ENCODE data around the gene ZFTA. TPM values are rescaled to one million over a fixed set of nuclear protein-coding genes. Genes with fewer than 3 reads are reported as not detected.
"Not testable (repeated sequence)": the region's sequence is repeated elsewhere in the genome, so short reads cannot be mapped to it uniquely, and the experiment has no call there.

The ZFTA gene
- polyA plus RNA-seq, 10 donors: 20.0 to 31.0 (median 26.5) TPM

DNA sequence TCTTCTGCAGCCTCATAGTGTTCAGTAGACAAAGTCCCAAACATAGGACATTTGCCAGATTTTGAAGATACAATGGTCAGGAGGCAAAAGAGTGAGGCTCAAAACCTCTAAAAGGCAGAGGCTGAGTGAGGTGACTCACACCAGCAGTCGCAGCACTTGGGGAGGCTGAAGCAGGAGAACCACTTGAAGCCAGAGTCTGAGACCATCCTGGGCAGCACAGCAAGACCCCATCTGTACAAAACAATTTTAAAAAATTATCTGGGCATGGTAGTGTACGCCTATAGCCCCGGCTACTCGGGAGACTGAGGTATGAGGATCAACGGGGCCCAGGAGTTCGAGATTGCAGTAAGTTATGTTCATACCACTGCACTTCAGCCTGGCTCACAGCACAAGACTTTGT lies 14.2 kb upstream of the ZFTA start:
- DNase-seq: no peak

DNA sequence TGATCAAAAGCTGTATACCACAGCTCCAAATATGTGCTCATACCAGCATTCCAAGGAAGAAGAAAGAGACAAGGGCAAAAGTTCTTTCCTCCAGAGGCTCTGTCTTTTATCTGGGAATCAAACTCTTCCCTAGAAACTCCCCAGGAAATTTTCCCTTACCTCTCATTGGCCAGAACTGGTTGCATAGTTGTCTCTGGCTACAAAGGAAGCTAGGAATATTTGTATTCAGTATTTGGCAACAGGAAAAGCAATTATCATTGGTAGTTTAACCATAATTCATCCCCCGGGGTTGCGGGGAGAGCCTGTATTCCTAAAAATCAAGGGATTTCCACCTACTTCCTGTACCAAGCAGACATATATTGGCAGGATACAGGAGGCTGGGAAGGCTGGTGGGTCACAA lies 10.5 kb upstream of the ZFTA start:
- no peak for DNase-seq

DNA sequence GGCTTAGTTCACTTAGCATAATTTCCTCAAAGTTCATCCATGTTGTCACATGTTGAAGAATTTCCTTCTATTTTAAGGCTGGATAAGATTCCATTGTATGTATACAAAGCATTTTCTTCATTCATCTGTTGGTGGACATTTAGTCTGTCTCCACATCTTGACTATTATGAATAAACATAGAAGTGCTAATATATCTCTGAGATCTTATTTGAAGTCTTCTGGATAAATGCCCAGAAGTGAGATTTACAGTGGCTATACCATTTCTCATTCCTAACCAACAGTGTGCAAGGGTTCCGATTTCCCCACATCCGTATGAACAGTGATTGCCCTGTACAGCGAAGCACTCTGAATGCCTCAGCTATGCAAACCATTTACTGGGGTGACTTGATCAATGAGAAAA lies 6.6 kb upstream of the ZFTA start:
- DNase-seq: no peak

DNA sequence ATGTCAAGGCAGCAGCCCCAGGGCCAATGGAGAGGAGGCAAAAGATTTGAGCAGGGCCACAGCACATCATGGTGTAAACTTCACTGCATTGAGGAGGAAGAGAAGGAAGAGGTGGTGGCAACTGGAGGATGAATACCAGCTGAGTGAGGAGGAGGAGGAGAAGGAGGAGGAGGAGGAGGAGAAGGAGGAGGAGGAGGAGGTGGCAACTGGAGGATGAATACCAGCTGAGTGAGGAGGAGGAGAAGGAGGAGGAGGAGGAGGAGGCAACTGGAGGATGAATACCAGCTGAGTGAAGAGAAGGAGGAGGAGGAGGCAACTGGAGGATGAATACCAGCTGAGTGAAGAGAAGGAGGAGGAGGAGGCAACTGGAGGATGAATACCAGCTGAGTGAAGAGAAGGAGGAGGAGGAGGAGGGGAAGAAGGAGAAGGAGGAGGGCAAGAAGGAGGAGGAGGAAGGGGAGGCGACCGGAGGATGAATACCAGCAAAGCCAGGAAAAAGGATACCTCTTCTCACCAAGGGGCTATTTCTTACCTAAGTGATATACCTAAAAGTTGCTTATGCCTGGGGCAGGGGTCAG lies 3.3 kb upstream of the ZFTA start:
- not testable (repeated sequence) for DNase-seq

DNA sequence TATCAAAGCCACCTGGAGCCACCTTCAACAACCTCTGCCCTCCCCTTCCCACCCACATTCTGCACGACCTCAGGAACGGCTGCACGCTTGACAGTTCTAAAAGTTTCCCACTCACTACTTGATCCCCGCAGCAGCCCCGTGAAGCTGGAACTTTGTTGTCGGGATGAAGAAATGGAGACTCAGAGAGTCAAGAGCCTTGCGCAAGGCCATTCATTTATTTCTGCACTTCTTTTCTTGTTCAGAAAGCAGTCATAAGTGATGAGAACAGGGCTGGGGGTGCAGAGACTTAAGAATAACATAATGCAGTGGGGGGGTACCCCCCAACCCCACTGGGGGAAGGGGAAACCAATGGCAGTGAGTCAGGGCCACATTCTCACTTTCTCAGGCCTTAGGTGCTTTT lies 2.2 kb upstream of the ZFTA start:
- DNase-seq: peak in 1 of 3 donors; percentile 7

DNA sequence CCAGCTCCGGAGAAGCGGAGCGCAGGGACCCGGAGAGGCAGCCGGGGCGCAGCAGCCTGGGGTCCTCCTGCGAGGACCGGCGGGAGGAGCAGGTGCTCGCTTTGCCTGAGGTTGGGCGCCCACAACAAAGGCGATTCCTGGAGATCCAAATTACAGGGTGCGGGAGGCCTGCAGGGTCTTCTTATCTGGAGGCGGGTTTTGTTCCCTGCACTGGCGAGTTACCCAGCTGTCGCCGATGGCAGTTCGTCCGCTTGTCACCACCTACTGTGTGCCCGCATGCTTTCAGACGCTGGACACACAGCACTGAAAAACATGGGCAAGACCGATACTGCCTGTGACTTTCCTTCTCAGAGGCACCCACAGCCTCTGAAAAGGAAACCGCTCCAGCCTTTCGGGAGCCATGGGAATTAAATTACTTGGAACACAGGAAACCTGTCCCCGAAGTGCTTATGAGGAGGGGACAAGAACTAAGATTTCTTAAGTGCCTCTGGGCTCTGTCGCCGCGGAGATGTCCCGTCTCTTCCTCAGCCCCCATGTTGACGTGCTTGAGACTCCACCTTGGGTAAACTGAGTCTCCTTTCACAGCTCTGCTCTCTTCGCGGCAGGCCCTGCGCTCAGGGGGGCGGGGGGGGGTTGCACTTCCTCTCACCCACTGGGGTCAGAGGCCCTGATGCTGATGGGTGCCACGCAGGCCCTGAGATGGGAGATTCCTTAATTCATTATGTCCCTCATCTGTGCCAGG lies 1.3 kb upstream of the ZFTA start:
- peak in 1 of 3 donors; percentile 56 for DNase-seq

DNA sequence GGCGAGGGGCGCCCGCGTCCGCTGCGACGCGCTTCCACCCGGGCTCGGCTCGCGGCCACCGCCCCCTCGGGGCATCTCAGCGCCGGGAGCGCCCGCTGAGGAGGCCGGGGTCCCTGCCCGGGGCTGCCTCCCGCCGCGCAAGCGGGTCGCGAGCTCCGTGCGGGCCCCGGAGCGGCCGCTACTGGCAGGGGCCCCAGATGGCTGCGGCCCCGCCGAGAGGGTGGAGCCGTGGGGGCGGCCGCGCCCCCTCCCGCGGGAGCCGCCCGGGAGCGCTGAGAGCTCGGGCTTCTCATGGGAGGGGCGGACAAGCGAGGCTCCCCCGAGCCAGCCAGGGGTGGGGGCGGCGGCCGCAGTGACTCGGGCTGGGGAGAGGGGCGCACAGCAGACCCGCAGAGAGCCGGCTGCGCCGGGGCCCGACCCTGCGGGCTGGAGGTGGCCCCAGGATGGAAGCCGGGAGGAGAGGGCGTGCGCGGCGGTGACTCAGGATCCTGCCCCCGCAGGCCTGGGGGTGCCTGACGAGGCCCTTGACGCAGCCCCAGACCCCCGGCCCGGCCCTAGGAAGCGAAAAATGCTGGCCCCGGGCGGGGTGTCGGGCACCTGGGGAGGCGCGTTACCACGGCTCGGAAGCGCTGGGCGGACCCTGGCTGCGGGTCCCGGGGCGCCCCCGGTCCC lies 603 bp upstream of the ZFTA start:
- peak in 1 of 3 donors; percentile 60 for DNase-seq

DNA sequence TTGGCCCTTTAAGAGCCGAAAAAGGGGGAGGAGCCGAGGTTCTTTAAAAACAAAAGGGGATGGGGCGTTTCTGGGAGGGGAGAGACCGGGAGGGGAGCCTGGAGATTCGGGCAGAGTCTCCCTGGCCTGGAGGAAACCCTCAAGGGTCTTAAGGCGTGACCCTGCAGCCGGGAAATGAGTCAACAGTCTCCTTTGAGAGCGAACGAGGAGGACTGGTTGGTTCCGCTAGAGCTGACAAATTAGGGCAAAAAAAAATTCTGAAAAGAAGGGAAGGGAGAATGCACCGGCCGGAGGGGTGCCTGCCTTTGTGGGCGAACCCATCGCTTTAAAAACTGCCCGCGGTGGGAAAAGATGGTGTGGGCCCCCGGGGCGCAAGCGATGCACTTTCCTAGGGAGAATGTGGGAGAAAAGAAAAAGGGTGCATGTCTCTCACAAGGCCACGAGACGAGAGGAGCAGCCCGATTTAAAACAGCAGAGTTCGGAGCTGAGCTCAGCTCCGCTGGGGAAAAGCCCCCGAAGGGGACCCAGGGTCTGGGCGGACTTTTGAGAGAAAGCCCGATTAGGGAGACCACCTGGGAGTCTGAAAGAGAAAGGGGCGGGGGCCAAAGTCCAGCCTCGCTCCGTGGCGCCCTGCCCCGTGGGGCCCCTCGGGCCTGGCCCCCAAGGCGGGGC lies 874 bp downstream of the ZFTA start:
- DNase-seq: peak; percentile 66 to 91 (median 83)

DNA sequence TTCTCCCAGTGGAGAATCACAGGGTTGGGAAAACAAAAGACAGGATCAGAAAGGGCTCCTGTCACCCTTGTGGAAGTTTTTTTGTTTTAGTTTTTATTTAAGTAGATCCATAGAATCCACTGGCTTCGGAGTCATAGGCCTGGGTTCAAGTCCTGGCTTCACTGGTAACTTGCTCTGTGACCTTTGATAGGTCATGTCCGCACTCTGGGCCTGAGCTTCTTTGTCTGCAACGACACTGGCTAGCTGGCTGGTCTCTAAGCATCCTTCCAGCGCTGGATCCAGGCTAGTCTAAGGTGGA lies 1.4 kb downstream of the ZFTA start:
- DNase-seq: no peak

DNA sequence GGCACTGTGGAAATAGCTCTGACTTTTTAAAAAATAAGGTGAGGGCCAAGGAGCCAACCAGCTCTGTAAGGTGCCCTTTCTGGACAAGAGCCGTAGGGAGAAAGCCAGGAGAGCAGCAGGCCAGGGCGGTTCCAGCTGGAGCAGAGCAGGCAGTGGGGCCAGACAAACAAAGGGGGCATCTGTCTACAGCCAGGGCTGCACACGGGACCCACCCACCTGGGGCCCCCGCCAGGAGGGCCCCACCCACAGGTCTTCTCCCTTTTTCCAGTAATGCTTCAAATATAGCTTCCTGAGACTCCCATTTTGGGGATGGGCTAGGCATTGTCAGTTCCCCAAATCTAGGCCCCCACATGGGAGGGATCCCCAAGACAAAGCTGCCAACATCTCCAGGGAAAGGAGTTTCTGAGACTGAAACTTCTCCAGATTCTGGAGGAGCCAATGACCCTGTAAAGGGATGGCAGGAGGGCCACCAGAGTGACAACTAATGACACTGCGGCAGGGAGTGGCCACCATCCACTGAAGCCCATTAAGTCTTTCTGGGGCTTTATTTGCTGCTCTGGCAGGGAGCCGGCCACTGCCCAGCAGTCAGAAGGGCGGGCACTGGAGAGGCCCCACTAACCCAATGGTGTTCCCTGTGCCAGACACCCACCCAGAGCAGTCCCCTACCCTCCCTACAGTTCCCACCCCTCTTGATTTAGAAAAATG lies 1.9 kb downstream of the ZFTA start:
- DNase-seq: no peak

DNA sequence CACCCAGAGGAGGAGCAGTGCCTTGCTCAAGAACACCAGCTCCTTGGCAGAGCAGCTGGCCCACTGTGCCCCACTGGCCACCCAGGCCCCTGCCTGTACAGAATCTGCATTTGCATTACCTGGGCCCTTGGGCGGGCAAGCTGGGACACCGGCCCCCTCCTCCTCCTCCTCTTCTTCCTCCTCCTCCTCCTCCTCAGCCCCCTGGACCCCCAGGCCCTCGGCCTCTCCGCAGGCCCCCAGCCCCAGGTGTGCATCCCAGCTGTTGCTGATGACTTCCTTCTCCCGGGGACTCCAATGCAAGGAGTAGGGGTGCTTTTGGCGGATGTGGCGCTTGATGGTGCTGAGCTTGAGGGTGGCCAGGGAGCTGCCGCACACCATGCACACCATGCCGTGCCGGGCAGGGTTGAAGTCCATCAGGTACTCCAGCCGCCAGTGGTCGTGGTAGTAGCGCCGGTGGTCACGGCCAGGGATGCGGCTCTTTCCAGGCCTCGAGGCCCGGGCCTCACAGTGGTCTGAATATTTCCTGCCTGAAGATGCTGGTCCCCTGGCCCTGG lies 2.8 kb downstream of the ZFTA start:
- peak in 1 of 3 donors; percentile 30 for DNase-seq

DNA sequence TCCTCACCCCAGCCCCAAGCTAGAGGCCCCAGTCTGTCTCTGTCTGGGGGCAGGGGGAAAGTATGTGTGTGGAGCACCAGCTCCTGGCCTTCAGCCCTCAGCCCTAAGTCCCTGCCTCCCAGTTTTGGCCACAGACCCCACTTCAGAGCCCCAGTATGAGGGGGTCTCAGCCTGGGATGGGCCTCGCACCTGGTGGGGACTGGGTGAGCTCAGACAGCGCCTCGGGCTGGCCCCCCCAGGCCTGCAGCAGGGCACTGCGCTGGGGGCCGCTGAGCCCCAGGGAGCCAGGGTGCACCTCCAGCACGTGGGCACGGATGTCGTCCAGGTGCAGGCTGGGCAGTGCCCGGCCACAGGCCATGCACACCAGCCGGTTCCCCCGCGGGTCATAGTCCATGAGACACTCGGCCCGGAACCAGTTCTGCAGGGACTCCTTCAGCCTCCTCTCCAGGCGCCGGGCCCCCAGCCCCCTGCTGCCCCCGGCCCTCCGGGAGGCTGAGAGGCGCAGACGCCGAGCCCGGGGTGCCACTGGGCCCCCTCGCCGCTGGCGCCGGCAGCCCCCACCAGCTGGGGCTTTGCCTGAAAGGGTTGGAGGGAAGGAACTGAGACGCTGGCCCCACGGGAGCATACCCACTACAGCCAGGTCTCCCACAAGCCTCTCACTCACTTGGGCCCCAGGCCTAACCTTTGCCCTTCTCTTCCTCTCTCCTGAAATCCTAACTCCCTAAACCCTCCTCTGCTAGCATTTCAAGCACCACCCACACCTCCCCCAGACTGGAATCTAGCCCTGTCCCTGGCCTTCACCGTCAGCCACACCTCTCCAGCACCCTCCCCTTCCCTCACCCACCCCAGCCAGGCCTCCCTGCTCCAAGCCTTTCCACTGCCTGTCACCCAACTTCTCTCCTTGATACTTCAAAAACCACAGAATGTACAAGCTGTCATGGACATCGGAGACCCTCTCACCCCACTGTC lies 3.6 kb downstream of the ZFTA start:
- peak in 1 of 3 donors; percentile 50 for DNase-seq

DNA sequence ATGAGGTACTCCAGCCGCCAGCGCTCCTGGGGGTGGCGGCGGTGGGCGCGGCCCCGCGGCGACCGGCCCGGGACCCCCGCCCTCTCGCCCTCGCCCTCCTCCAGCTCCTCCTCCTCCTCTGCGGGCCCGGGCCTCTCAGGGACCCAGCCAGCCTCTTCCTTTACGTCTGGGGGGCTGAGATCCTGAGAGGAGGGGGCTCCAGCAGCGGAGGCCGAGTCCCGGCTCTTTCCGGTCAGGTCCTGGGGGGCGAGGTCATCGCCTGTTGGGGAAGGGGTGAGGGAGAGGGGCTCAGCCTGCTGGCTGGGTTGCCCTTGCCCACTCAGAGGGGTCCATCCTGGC lies 4.3 kb downstream of the ZFTA start:
- DNase-seq: no peak

DNA sequence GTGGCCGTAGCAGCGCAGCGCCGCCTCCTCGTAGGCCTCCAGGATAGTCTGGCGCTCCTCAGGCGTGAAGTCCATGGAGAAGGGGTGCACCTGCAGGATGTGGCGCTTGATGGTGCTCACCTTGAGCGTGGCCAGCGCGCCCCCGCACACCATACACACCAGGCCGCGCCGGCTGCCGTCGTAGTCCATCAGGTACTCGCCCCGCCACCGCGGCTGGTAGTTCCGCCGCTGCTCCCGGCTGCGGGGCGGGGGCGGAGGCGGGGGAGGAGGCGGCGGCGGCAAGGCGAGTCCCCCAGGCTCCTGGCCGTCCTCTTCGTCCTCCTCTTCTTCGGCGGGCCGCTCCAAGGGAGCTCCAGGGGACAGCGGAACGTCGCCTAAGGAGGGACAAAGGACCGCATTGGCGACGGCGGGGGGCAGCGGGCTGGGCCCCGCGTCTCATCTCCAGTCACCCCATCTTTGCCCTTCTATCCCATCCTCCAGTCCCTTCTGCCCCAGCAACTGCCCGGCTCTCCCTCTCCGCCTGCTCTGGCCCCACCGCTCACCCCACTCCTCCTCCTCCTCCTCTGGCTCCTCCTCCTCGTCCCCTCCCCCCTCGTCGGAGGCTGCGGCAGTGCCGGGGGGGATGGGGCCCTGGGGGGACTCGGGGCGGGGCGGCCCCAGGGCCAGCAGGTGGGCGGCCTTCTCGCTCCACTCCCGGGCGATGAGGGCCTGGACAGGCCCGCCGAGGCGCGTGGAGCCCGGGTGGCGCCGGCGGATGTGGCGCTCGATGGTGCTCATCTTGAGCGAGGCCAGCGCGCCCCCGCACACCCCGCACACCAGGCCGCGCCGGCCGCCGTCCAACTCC lies 4.9 kb downstream of the ZFTA start:
- peak in 1 of 3 donors; percentile 73 for DNase-seq

DNA sequence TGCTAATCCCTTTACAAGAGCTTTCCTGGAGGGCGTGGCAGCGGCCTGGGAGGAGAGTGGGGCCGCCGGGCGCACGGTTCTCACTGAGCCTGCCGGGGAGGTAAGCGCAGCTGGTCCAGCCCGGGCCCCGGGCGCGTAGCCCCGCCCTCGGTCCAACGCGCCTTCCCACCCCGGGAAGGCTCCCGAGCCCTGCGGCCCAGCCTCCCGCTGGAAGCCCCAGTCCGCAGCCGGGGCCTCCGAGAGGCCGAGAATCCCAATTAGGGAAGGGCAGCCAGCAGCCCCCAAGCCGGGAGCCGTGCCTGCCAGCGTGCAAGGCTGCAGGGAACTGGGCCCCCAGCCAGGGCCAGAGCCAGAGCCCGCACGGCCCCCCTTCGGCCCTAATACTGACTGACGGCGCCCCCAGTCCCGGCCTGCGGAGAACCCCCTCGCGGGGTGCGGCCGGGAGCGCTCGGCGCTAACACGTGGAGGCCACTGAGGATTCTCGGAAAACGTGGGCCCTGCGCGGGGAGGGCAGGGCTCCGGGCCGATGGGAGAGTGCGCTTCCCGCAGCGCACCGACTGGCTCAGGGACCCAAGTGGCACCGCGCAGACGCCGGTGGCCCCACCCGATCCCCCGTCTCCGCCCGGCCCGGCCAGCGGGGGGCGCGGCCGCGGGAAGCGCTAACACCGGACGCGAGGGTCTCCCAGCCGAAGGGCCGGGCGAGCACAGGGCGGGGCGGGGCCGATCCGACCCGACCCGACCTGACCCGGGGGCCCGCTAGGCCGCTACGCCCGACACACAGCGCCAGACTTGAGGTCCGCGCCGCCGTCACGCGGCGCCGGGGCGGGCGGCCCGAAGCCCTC lies 5.7 kb downstream of the ZFTA start:
- peak in 2 of 3 donors; percentile 79 to 91 for DNase-seq

DNA sequence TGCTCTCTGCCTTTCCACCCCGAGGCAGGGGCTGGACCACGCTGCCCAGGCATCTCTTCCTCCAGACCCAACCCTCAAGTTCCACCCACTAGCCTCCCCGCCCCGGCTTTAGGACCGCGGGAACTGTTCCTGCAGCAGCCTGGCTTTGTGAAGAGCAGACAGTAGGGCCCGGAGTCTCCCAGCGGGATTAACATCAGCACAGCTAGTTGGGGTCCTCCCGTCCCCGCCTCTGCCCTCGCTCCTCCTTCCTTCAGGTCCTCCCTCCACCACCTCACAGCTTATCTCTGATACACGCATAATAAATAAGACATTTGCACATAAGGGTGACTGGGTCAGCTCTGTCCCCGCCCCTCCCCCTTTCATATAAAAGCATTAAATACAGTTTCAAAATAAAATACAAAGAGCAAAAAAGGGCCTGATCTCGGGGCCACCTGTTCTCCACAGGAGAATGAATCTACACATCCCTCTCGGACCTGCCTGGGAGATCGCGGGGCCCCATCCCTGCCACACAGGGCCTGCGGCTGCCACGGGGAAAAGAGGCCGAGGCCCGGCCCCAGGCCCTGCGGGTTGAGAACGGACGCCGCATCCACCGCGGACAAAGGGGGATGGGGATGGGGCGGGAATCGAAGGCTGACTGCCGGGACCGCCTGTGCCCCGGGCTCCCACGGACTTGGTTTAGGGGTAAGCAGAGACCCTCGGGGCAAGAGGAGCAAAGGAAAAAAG lies 6.5 kb downstream of the ZFTA start:
- peak in 2 of 3 donors; percentile 48 to 81 for DNase-seq

DNA sequence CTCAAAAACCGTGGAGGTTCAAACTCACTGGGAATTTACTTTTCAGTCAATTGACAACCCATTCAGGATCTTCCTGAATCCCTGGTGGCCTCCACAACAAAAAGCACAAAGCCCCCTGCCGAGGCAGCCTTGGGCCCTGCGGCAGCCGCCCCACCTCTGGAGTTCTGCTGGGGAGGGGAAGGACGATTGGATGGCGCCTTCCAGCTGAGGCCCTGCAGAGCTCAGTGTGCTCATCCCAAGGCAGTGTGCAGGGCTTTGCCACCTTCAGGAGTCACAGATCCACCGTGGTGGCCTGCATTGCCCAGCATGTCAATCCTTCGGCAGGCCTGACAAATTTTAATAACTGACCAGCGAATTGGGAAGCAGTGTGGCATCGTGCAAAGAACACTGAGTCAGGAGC lies 7.4 kb downstream of the ZFTA start:
- DNase-seq: peak in 1 of 3 donors; percentile 20

DNA sequence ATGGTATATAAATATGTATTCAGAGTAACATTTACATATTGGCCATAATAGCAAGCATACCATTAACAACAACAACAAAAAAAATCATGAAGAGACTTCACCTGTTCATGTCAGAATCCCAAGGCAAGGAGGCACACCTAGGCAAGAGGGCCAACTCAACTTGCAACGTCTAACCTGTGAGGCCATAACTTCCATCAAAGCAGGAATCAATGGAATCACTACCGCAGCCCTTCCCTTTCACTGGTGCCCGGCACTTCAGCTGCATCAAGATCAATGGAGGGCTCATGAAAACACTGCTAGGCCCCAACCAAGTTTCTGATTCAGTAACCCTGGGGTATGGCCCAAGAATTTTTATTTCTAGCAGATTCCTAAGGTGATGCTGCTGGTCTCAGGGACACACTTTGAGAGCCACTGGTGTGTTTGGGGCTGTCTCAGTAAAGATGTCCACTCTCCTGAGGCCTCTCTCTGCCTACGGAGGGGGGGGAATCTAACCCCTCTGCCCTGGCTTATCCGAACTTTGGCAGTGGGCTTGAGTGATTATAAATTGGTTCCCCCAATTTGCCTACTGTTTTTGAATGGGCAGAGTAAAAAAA lies 8.0 kb downstream of the ZFTA start:
- no peak for DNase-seq

Measured in muscle of back (tissue), 11 donors.